Heart right ventricle (tissue), 16 donors: ENCODE results near the gene DIRAS1. TPM values are rescaled to one million over a fixed set of nuclear protein-coding genes. Genes with fewer than 3 reads are reported as not detected.
A peak's percentile ranks its signal among the peaks of the same experiment; 100 is the strongest.

Experiments used
- ATAC-seq, 8 donors: fragments of 200-7000 bp; cut with Tn5 transposase; one replicate each; pipeline ENCODE4 v1.9.1; 2020; ENCODE audit warnings: mild to moderate bottlenecking in 8 of 8, moderate library complexity in 8 of 8, moderate number of reproducible peaks in 1 of 8
- DNase-seq, 2 donors: peaks; one replicate each; pipeline ENCODE4 v3.0.0-alpha.2; 2020
- H3K27ac ChIP-seq, 10 donors: fragments of 200-600 bp; sonication (generic) in 2 of 10; one replicate each; pipeline versions ENCODE4 v1.5.0 to v1.8.0; 2020 to 2022; ENCODE audit warnings: mild to moderate bottlenecking in 3 of 10
- H3K27me3 ChIP-seq, 7 donors: fragments of 200-600 bp; one replicate each; pipeline ENCODE4 v1.8.0; 2021 to 2022; ENCODE audit warnings: mild to moderate bottlenecking in 2 of 7
- H3K36me3 ChIP-seq, 9 donors: fragments of 200-600 bp; sonication (generic) in 1 of 9; one replicate each; pipeline versions ENCODE4 v1.5.0 to v1.8.0; 2020 to 2022; ENCODE audit warnings: mild to moderate bottlenecking in 2 of 9
- H3K4me1 ChIP-seq, 9 donors: fragments of 200-600 bp; sonication (generic) in 1 of 9; one replicate each; pipeline versions ENCODE4 v1.5.0 to v1.8.0; 2020 to 2022; ENCODE audit warnings: mild to moderate bottlenecking in 4 of 9
- H3K4me3 ChIP-seq, 10 donors: fragments of 200-600 bp; sonication (generic) in 2 of 10; one replicate each; pipeline versions ENCODE4 v1.5.0 to v1.8.0; 2020 to 2022; ENCODE audit warnings: mild to moderate bottlenecking in 7 of 10, moderate library complexity in 2 of 10
- H3K9me3 ChIP-seq, 11 donors: fragments of 200-600 bp in 10 of 11; sonication (generic) in 2 of 11; one replicate each; pipeline versions ENCODE4 v1.5.0 to v1.8.0; 2013 to 2022; ENCODE audit warnings: mild to moderate bottlenecking in 2 of 11, control low read depth in 1 of 11, moderate library complexity in 1 of 11
- WGBS, 2 donors: extraction: QIAGEN DNeasy Blood & Tissue Kit; methylation state at CpG; one replicate each; pipeline ENCODE4 v1.1.7; 2013; ENCODE audit warnings: inconsistent platforms in 1 of 2; 5-methylcytosine and 5-hydroxymethylcytosine counted together
- intact Hi-C, 10 donors: fragments of 100-400 bp; cut with DNase I; formaldehyde crosslinking; loops; one replicate each; pipeline versions ENCODE4 v1.11.1 to v1.14.2; 2022
- polyA plus RNA-seq, 2 donors: library from polyadenylated mRNA; stranded (reverse); fragments of 200-250 nt; gene quantifications; one replicate each; pipeline ENCODE4 v1.2.3, GENCODE V29; 2013
- total RNA-seq, 10 donors: library from RNA; stranded (reverse); fragmentation: NEBNext Ultra II Directional in 3 of 10; extraction: Animal tissue kit (Norgen Biotek cat#: 25700) in 3 of 10; gene quantifications; one replicate each; pipeline versions ENCODE4 v1.2.1 to v1.2.4, GENCODE V29; 2021 to 2023
- TF ChIP-seq, protein P1 (sequence below), 9 donors: fragments of 200-600 bp; sonication (generic) in 2 of 9; IDR thresholded peaks; one replicate each; pipeline versions ENCODE4 v1.5.0 to v1.8.0; 2021 to 2022; ENCODE audit warnings: antibody characterized with exemption in 9 of 9, mild to moderate bottlenecking in 5 of 9, moderate library complexity in 1 of 9
- donor health status: Arrhythmogenic right ventricular cardiomyopathy.
- donor health status: ischemic (EF 13 %, LVEDD 7.1; RV severe dilation, severe dysfunction).
- donor health status: healthy with polysubstance abuse.
- donor health status: DM: no; HTN: yes; CAD: no.
- donor health status: DM: no; HTN: no; CAD: no.
- donor health status: ischemic (EF 25% LVEDD 6.9; RV normal size, moderate dysfunction).
- donor health status: ischemic (EF 25% LVEDD 5.7; RV mildly dilated, moderate dysfunction).
- donor health status: healthy.
- donor health status: DM: yes; HTN: yes; CAD: no.
- donor health status: Ischemic cardiomyopathy.
- donor health status: ischemic (EF 35%, LVEDD 5.7; RV mildly dilated, moderate dysfunction).
- donor health status: nonischemic (EF 11% LVEDD 7.7; RV severe dilation, severe dysfunction).
- donor health status: DM: yes; HTN: yes; CAD: no.
- donor health status: PGD.
- donor health status: ischemic (EF 29% LVEDD 5.4; RV normal size, mild dysfunction).
- donor health status: nonischemic (EF 23%, LVEDD 6.1; RV moderate dilation, normal function).

DIRAS1 gene
- total and polyA plus RNA-seq, 12 donors, result 63.7 to 381 (median 157) TPM

DNA sequence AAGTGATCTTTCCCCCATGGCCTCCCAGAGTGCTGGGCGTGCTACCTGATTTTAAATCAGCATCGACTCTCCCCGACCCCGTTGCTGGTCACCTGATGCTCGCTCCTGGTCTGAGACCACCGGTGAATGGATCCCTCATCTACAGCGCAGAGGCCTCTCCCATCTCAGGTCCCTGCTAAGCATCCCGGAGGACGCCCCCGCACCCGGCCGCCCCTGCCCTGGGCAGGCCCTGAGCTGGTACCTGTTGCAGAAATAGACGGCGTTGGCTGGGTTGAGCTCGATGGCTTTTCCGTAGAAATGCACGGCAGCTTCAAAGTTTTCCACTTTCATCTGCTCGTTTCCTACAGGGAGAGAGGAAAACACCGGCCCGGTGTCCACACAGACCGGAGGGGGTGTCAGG, 43.8 kb upstream of the DIRAS1 start:
- intact Hi-C loops, result no loop called here
- Histone ChIP-seq H3K9me3 (no peaks in the 10 kb centered on the region), H3K27ac (no peak overlapping the region), H3K27me3 (no peaks in the 10 kb centered on the region), H3K4me3 (no peak overlapping the region), H3K36me3 (peaks cover 0 to 92% (median 72%) of the 10 kb centered on the region in 9 donors), H3K4me1 (peaks cover under 1 to 19% (median 7%) of the 10 kb centered on the region in 9 donors)
- ATAC-seq, result no peak
- 94 to 95% methylated on average over 21 of the region's 21 CpGs for WGBS, 2 donors
- DNase-seq, result no peak
- TF ChIP-seq, protein P1, sequence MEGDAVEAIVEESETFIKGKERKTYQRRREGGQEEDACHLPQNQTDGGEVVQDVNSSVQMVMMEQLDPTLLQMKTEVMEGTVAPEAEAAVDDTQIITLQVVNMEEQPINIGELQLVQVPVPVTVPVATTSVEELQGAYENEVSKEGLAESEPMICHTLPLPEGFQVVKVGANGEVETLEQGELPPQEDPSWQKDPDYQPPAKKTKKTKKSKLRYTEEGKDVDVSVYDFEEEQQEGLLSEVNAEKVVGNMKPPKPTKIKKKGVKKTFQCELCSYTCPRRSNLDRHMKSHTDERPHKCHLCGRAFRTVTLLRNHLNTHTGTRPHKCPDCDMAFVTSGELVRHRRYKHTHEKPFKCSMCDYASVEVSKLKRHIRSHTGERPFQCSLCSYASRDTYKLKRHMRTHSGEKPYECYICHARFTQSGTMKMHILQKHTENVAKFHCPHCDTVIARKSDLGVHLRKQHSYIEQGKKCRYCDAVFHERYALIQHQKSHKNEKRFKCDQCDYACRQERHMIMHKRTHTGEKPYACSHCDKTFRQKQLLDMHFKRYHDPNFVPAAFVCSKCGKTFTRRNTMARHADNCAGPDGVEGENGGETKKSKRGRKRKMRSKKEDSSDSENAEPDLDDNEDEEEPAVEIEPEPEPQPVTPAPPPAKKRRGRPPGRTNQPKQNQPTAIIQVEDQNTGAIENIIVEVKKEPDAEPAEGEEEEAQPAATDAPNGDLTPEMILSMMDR (IDR thresholded peaks at IDR 0.05), result no peak

- ATAC-seq (no peak), DNase-seq (no peak)
- intact Hi-C loops, result no loop called here
- TF ChIP-seq, protein P1 (IDR thresholded peaks at IDR 0.05), result no peak
- no peak overlapping the region for H3K27ac ChIP-seq
- H3K27me3 ChIP-seq, result no peaks in the 10 kb centered on the region
- no peak overlapping the region for H3K4me3 ChIP-seq
- 96 to 98% methylated on average over 12 of the region's 12 CpGs for WGBS, 2 donors
- H3K36me3 ChIP-seq, result peaks cover 0 to 100% (median 82%) of the 10 kb centered on the region in 9 donors
- peaks cover 0 to 9% (median 0%) of the 10 kb centered on the region in 9 donors for H3K4me1 ChIP-seq
- H3K9me3 ChIP-seq, result no peaks in the 10 kb centered on the region
These were observed 42.5 kb upstream of the DIRAS1 start for GRCh38 chr19:2763687-2764086.

DNA sequence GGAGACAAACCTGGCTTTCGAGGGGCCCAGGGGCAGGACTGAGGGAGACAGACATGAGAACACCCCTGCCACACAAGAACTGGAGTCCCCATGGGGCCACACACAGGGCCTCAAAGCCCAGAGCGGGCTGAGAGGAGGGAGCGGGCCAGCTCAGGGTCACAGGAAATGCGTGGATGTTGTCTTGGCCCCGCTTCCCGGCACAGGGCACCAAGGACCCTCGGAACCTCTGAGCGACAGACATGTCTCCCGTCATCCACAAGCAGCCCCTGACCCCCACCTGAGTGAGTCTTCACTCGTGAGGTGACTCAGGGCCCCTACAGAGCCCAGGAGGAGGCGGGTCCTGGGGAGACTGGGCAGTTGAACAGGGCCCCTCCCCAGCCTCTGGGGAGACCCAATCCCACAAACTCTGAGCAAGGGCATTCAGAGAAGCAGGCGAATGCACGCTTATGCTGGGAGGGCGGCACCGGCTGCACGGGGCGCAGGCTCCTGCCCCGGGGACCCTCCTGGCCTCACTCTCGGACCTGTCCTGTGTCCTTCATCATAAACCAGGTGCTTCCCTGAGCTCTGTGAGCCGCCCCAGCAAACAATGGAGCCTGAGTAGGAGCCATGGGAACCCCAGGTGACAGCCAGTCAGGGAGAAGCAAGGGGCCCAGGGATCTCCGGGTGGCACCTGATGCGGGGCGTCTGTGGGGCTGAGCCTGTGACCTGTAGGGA, 41.8 kb upstream of the DIRAS1 start:
- peaks cover 0 to 100% (median 83%) of the 10 kb centered on the region in 9 donors for H3K36me3 ChIP-seq
- H3K4me1 ChIP-seq, result peaks cover 0 to 1% (median 0%) of the 10 kb centered on the region in 9 donors
- no peak overlapping the region for H3K4me3 ChIP-seq
- intact Hi-C loops, result no loop called here
- TF ChIP-seq, protein P1 (IDR thresholded peaks at IDR 0.05), result no peak
- WGBS, 2 donors, result 93 to 96% methylated on average over 23 of the region's 23 CpGs
- H3K27ac ChIP-seq, result no peak overlapping the region
- ATAC-seq (peak in 1 of 8 donors; percentile 25), DNase-seq (no peak)
- H3K9me3 ChIP-seq, result no peaks in the 10 kb centered on the region
- no peaks in the 10 kb centered on the region for H3K27me3 ChIP-seq

- Histone ChIP-seq H3K27ac (no peak overlapping the region), H3K27me3 (no peaks in the 10 kb centered on the region)
- WGBS, 2 donors, result 94 to 95% methylated on average over 43 of the region's 43 CpGs
These were observed 41.0 kb upstream of the DIRAS1 start for GRCh38 chr19:2761876-2762782.

More at GRCh38 chr19:2761876-2762782, 41.0 kb upstream of the DIRAS1 start:
- no peak overlapping the region for H3K4me3 ChIP-seq
- intact Hi-C loops, result no loop called here
- TF ChIP-seq, protein P1 (IDR thresholded peaks at IDR 0.05), result no peak
- no peaks in the 10 kb centered on the region for H3K4me1 ChIP-seq
- H3K9me3 ChIP-seq, result no peaks in the 10 kb centered on the region
- DNase-seq (no peak), ATAC-seq (peak in 1 of 8 donors; percentile 18)
- H3K36me3 ChIP-seq, result peaks cover 0 to 100% (median 82%) of the 10 kb centered on the region in 9 donors
